ENCODE data around the gene HOMER2.

Gene HOMER2

GRCh38 chr15:82928711-82929110 lies 23.8 kb downstream of the HOMER2 start:
- DNase-seq (ENCODE audit: low spot score), result no peak

DNA sequence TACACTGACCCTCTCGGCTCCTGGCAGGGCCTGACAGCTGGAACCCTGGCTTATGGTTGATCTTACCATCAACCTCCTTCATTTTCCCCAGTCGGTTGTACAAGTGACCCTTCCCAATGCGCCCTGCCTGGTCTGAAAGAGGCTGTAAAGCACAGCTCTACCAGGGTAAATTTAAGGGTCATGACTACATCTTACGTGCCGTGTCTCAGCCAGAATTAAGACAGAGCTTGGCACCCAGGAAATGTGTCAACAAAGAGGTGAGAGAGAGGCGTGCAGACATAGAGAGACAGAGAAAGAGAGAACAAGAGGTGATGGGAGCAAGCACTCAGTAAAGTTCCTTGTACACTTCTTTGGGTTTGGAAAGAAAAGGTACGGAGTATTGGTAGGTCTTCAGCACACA lies 28.8 kb downstream of the HOMER2 start:
- DNase-seq (ENCODE audit: low spot score), result no peak

- DNase-seq (ENCODE audit: low spot score), result no peak
Measured at GRCh38 chr15:82922737-82923136, 29.8 kb downstream of the HOMER2 start.

DNA sequence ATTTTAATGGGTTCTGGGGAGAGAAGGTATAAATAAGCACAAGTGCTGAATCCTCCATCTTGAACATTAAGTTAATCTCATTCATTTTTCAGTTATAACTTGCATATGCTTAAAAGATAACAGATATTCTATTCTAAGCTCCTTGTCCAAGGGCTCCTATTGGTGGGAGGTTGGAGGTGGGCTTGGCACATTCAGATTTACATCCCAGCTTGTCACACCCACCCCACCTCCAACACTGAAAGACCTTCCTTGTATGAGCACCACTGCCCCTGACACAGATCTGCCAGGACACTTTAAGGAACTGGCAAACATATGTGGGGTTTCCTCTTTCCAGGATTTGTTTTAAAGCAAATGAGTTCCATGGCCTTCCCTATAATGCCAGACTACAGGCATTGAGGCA lies 30.6 kb downstream of the HOMER2 start:
- no peak for DNase-seq (ENCODE audit: low spot score)

DNA sequence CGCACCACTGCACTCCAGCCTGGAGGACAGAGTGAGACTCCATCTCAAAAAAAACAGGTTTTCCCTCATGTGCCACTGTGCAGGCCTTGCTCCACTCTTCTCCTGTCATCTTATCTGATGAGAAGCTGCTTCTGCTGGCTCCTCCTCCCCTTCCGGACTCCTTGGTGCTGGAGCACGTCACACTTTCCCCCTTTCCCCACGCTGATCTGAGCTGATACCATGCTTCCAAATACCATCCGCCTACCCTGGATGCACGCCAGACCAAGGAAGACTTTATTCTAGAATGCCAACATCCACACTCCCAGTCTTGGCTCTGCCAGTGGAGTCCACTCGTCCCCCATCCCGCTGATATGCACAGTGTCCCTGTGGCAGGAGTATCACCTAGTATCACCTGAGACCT lies 31.3 kb downstream of the HOMER2 start:
- DNase-seq (ENCODE audit: low spot score), result no peak

GRCh38 chr15:82919231-82919886 lies 33.2 kb downstream of the HOMER2 start:
- peak; percentile 85 for DNase-seq (ENCODE audit: low spot score)

DNA sequence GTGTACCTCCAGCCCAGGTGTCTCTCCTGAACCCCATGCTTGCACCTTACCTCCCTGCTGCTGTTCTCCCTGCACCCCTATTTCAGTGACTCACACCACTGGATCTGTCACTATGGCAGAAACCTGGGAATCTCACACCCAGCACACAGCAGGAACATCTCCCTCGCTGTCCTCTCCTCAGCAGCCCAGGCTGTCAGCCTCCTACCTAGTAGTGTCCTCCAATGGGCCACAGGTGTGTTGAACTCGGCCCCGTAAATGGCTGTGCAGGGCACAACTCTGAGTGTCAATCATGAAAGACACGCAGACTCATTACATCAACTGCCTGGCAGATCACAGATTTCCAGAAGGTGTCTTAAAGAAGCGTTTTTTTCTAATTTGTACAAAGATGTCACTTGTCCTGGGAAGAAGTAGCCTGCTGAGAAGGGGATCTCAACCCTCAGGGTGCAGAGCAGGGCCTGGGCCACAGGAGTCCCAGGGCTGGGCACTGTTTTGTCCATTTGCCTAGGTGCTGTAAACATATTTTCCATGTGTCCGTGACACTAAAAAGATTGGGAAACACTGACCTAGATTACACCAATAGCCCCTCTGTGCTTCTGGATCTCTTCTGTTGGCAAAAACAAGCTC lies 33.8 kb downstream of the HOMER2 start:
- DNase-seq (ENCODE audit: low spot score), result peak; percentile 5

GRCh38 chr15:82918162-82918561 lies 34.4 kb downstream of the HOMER2 start:
- no peak for DNase-seq (ENCODE audit: low spot score)

DNA sequence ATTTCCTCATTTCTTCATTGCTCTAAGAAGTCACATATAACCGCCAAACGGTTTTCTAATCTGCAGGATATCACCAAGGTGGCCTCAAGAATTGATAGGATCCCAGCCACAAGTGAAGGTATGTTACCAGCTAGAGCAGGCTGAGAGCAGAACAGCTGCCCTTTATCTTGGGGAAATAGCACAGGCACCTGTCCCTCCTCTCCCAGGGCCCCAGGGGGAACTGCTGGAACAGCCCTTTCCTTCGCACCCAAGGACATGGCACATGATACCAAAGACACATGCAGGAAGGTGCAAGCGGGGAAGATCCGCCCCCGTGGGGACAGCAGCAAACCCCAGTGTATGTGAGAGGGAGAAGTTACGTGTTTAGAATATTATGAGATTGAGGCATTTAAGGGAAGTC lies 35.3 kb downstream of the HOMER2 start:
- no peak for DNase-seq (ENCODE audit: low spot score)

GRCh38 chr15:82916161-82916952 lies 36.2 kb downstream of the HOMER2 start:
- DNase-seq (ENCODE audit: low spot score), result no peak

- DNase-seq (ENCODE audit: low spot score), result no peak
Measured at GRCh38 chr15:82914396-82914795, 38.1 kb downstream of the HOMER2 start.

- DNase-seq (ENCODE audit: low spot score), result no peak
Measured at GRCh38 chr15:82911458-82911857, 41.1 kb downstream of the HOMER2 start.

- DNase-seq (ENCODE audit: low spot score), result no peak
Measured at GRCh38 chr15:82910721-82911120, 41.8 kb downstream of the HOMER2 start.

- no peak for DNase-seq (ENCODE audit: low spot score)
Measured at GRCh38 chr15:82909080-82909815, 43.3 kb downstream of the HOMER2 start.

DNA sequence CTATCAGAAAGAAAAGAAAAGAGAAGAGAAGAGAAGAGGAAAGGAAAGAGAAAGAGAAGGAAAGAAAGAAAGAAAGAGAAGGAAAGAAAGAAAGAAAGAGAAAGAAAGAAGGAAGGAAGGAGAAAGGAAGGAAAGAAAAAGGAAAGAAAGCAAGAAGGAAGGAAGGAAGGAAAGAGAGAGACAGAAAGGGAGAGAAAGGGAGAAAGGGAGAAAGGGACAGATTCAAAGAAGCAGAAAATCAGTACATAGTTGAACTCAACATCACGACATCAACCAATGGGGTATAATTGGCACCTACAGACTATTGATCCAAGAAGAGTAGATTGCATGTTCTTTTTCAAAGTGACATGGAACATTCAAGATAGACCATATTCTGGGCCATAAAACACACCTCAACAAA lies 45.2 kb downstream of the HOMER2 start:
- DNase-seq (ENCODE audit: low spot score), result no peak

- no peak for DNase-seq (ENCODE audit: low spot score)
Measured at GRCh38 chr15:82904574-82904973, 47.9 kb downstream of the HOMER2 start.

GRCh38 chr15:82903511-82903910 lies 49.0 kb downstream of the HOMER2 start:
- no peak for DNase-seq (ENCODE audit: low spot score)

- DNase-seq (ENCODE audit: low spot score), result no peak
Measured at GRCh38 chr15:82901114-82901805, 51.3 kb downstream of the HOMER2 start.

GRCh38 chr15:82900511-82901060 lies 51.9 kb downstream of the HOMER2 start:
- DNase-seq (ENCODE audit: low spot score), result no peak

DNA sequence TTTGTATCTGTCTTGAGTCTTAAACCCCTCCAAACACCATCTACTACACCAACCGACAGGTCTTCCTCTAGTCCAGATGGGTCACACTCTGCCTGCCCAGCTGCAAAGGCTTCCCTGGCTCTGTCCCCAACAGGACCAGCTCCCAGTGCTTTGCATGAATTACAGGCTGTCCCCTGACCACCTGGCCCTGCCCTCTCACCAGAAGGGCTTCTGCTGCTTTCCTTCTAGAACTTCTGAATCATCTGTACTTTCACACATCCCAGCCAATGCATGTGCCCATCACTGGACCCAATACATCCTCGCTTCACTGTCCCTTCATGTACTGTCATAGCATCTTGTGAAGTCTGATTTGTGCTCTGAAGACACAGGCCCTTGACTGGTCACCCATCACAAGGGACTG lies 53.6 kb downstream of the HOMER2 start:
- no peak for DNase-seq (ENCODE audit: low spot score)

DNA sequence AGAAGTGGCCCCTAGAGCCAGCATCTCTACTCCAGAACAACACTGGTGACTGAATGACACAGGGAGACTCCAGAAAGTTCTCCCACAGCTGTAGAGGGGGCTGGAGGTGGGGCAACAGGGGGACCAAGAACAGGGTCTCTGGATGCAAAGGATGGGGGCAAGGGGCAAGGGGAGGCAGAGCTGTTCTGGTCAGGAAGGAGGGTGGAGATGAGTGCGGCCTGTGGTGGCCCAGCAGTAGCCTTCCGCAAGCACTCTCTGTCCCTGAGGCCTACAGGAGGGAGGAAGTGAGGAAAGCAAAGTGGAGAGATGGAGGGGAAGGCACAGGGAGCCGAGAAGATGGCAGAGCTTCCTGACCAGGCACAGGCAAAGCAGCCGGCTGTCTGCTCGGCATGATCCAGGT lies 56.5 kb downstream of the HOMER2 start:
- DNase-seq (ENCODE audit: low spot score), result no peak

All from cerebellar cortex (tissue), 1 donor.